IMR-90 (cell line): ENCODE measurements around the gene TINAGL1. TPM values are rescaled to one million over a fixed set of nuclear protein-coding genes. Genes with fewer than 3 reads are reported as not detected.

Experiments
- ATAC-seq: fragments of 200-7000 bp; cut with Tn5 transposase; 2 replicates; pipeline ENCODE4 v1.9.1; 2020; ENCODE audit warnings: low read depth, mild to moderate bottlenecking, moderate library complexity
- BruUV-seq: library from RNA; stranded (reverse); fragments of 400-500 nt; replicated peaks from 2 replicates; lab custom pipeline; 2021; lab: Mats Ljungman, UMichigan
- CTCF ChIA-PET: fragments of 300-600 bp; formaldehyde crosslinking; extraction: SDS; loops from one replicate; lab custom pipeline; 2021; ENCODE audit warnings: antibody characterized with exemption; lab: Yijun Ruan, JAX
- POLR2A ChIA-PET: fragments of 300-600 bp; sonication (Branson Sonifier 250); formaldehyde crosslinking; loops from one replicate; lab custom pipeline; 2022; ENCODE audit warnings: antibody characterized with exemption; ENCODE audit not compliant: unreplicated experiment; lab: Charles Lee
- DNase-seq: peaks from one replicate; pipeline ENCODE4 v3.0.0; 2013
- H2AFZ ChIP-seq: replicated peaks from 2 replicates; pipeline ENCODE3; 2013; ENCODE audit warnings: low read length, mild to moderate bottlenecking; ENCODE audit not compliant: poor library complexity
- H2AK5ac ChIP-seq: 2 replicates; pipeline ENCODE4 v1.6.1; 2013; ENCODE audit warnings: low read depth, low read length, inconsistent platforms
- H2AK9ac ChIP-seq: replicated peaks from 2 replicates; pipeline ENCODE3; 2013; ENCODE audit warnings: mild to moderate bottlenecking, low read depth, low read length, moderate library complexity; ENCODE audit not compliant: poor library complexity
- H2BK120ac ChIP-seq: 2 replicates; pipeline ENCODE4 v1.6.1; 2013; ENCODE audit warnings: low read depth, low read length, inconsistent platforms
- H2BK15ac ChIP-seq: 3 replicates; pipeline ENCODE4 v1.6.1; 2013; ENCODE audit warnings: low read depth, low read length, inconsistent platforms
- H2BK20ac ChIP-seq: 2 replicates; pipeline ENCODE4 v1.6.1; 2013; ENCODE audit warnings: low read depth, mild to moderate bottlenecking, inconsistent platforms, low read length, moderate library complexity
- H2BK5ac ChIP-seq: 2 replicates; pipeline ENCODE4 v1.6.1; 2013; ENCODE audit warnings: mild to moderate bottlenecking, low read depth, low read length, inconsistent platforms; ENCODE audit not compliant: poor library complexity, severe bottlenecking
- H3K14ac ChIP-seq: replicated peaks from 2 replicates; pipeline ENCODE4 v1.6.1; 2013; ENCODE audit warnings: low read depth, low read length, inconsistent platforms
- H3K18ac ChIP-seq: 2 replicates; pipeline ENCODE4 v1.6.1; 2013; ENCODE audit warnings: low read depth, low read length, control low read depth
- H3K23ac ChIP-seq: 2 replicates; pipeline ENCODE4 v1.6.1; 2013; ENCODE audit warnings: low read depth, low read length, inconsistent platforms
- H3K27ac ChIP-seq: 2 replicates; pipeline ENCODE4 v1.5.1; 2013; ENCODE audit warnings: mild to moderate bottlenecking, control low read depth, low read length; ENCODE audit not compliant: insufficient read depth
- H3K27me3 ChIP-seq: 2 replicates; pipeline ENCODE4 v1.6.1; 2013; ENCODE audit warnings: low read length; ENCODE audit not compliant: control insufficient read depth, insufficient read depth
- H3K36me3 ChIP-seq: 2 replicates; pipeline ENCODE4 v1.6.1; 2013; ENCODE audit warnings: low read length, mixed read lengths; ENCODE audit not compliant: control insufficient read depth, insufficient read depth
- H3K4ac ChIP-seq: 2 replicates; pipeline ENCODE4 v1.6.1; 2013; ENCODE audit warnings: low read depth, low read length, inconsistent platforms
- H3K4me1 ChIP-seq: 2 replicates; pipeline ENCODE4 v1.6.1; 2013; ENCODE audit warnings: low read length, mixed read lengths; ENCODE audit not compliant: control insufficient read depth, insufficient read depth
- H3K4me2 ChIP-seq: 2 replicates; pipeline ENCODE4 v1.6.1; 2013; ENCODE audit warnings: low read depth, mild to moderate bottlenecking, control low read depth, low read length, moderate library complexity
- H3K4me3 ChIP-seq: 2 replicates; pipeline ENCODE4 v1.5.1; 2013; ENCODE audit warnings: low read depth, mild to moderate bottlenecking, control low read depth, low read length, moderate library complexity; ENCODE audit not compliant: insufficient read depth
- H3K56ac ChIP-seq: 2 replicates; pipeline ENCODE4 v1.6.1; 2013; ENCODE audit warnings: low read length, inconsistent platforms; ENCODE audit not compliant: insufficient read depth; ENCODE audit errors: extremely low read depth
- H3K79me1 ChIP-seq, 2 experiments: 2 replicates each; pipeline ENCODE4 v1.6.1; 2013; ENCODE audit warnings: low read length in 2 of 2, inconsistent platforms in 1 of 2, low read depth in 1 of 2
- H3K9ac ChIP-seq: 2 replicates; pipeline ENCODE4 v1.6.1; 2013; ENCODE audit warnings: low read depth, low read length, control low read depth
- H3K9me1 ChIP-seq: 2 replicates; pipeline ENCODE4 v1.6.1; 2013; ENCODE audit warnings: low read length, inconsistent platforms; ENCODE audit not compliant: insufficient read depth
- H3K9me3 ChIP-seq: 2 replicates; pipeline ENCODE4 v1.6.1; 2013; ENCODE audit warnings: low read length; ENCODE audit not compliant: control insufficient read depth, insufficient read depth
- H4K20me1 ChIP-seq: 2 replicates; pipeline ENCODE4 v1.6.1; 2013; ENCODE audit warnings: low read length, inconsistent platforms; ENCODE audit not compliant: insufficient read depth
- H4K5ac ChIP-seq: 2 replicates; pipeline ENCODE4 v1.6.1; 2013; ENCODE audit warnings: mild to moderate bottlenecking, low read depth, low read length, control low read depth
- H4K8ac ChIP-seq, 2 experiments: 2 replicates each; pipeline ENCODE4 v1.6.1; 2013; ENCODE audit warnings: low read depth in 2 of 2, low read length in 2 of 2, control low read depth in 1 of 2, inconsistent platforms in 1 of 2
- H4K91ac ChIP-seq: 2 replicates; pipeline ENCODE4 v1.6.1; 2013; ENCODE audit warnings: low read depth, low read length, inconsistent platforms; ENCODE audit not compliant: insufficient read depth
- BHLHE40 ChIP-seq: fragments of 150-350 bp; IDR thresholded peaks from 2 replicates; pipeline ENCODE4 v1.6.1; 2016; ENCODE audit warnings: mild to moderate bottlenecking, low read depth, low read length
- CEBPB ChIP-seq: IDR thresholded peaks from 2 replicates; pipeline ENCODE4 v1.6.1; 2012; ENCODE audit warnings: low read depth, low read length, improper control_type of control experiment
- CHD1 ChIP-seq: IDR thresholded peaks from 2 replicates; pipeline ENCODE4 v1.6.1; 2012; ENCODE audit warnings: low read depth, low read length, improper control_type of control experiment
- CTCF ChIP-seq: conservative IDR thresholded peaks from 2 replicates; pipeline ENCODE4 v1.5.1; 2012; ENCODE audit warnings: mild to moderate bottlenecking, low read depth, low read length, improper control_type of control experiment
- MAZ ChIP-seq: IDR thresholded peaks from 2 replicates; pipeline ENCODE4 v1.6.1; 2012; ENCODE audit warnings: low read depth, mild to moderate bottlenecking, low read length, improper control_type of control experiment, moderate library complexity, borderline replicate concordance
- RAD21 ChIP-seq: IDR thresholded peaks from 2 replicates; pipeline ENCODE4 v1.6.1; 2012; ENCODE audit warnings: low read length, improper control_type of control experiment
- RCOR1 ChIP-seq: IDR thresholded peaks from 2 replicates; pipeline ENCODE4 v1.6.1; 2012; ENCODE audit warnings: mild to moderate bottlenecking, low read length, improper control_type of control experiment; ENCODE audit not compliant: insufficient replicate concordance
- SMC3 ChIP-seq: fragments of 150-350 bp; IDR thresholded peaks from 2 replicates; pipeline ENCODE4 v1.6.1; 2016; ENCODE audit warnings: low read depth, mild to moderate bottlenecking, antibody characterized with exemption, low read length, moderate library complexity
- WGBS, 2 experiments: methylation state at CpG; one replicate each; pipeline versions ENCODE4 v1.1.5 to v1.1.7; 2013; ENCODE audit warnings: missing lambda C conversion rate in 2 of 2; ENCODE audit not compliant: insufficient read length in 1 of 2; ENCODE audit errors: extremely low coverage in 2 of 2; 5-methylcytosine and 5-hydroxymethylcytosine counted together
- dilution Hi-C: fragments of 300-500 bp; cut with HindIII; formaldehyde crosslinking; loops from one replicate; pipeline ENCODE4 v1.14.3; 2018; ENCODE audit warnings: low sequenced_read_pairs; ENCODE audit not compliant: unreplicated experiment
- in situ Hi-C: fragments of 300-500 bp; cut with MboI; formaldehyde crosslinking; loops from 3 replicates; pipeline ENCODE4 v1.14.3; 2019; ENCODE audit warnings: low sequenced_read_pairs, inconsistent platforms, mixed read lengths
- intact Hi-C: fragments of 100-400 bp; cut with micrococcal nuclease; formaldehyde crosslinking; loops from 2 replicates; pipeline ENCODE4 v1.10.0; 2022
- polyA plus RNA-seq, 3 experiments: library from polyadenylated mRNA; depleted of rRNA; stranded (reverse); fragments of >200 nt; gene quantifications; 2 replicates each; pipeline ENCODE4 v1.2.3, GENCODE V29; 2012; ENCODE audit warnings: low replicate concordance in 1 of 3
- total RNA-seq: library from RNA; depleted of rRNA; stranded (reverse); fragments of >200 nt; gene quantifications from 2 replicates; pipeline ENCODE4 v1.2.3, GENCODE V29; 2012
- TF ChIP-seq, protein P1 (sequence below): fragments of 150-350 bp; IDR thresholded peaks from 2 replicates; pipeline ENCODE4 v1.6.1; 2016; ENCODE audit warnings: low read depth, mild to moderate bottlenecking, low read length, moderate library complexity, borderline replicate concordance

The TINAGL1 gene
- total and polyA plus RNA-seq, 2 of the 4 experiments (the other 2 are of a cell fraction): 0.54 to 1.5 TPM

DNA sequence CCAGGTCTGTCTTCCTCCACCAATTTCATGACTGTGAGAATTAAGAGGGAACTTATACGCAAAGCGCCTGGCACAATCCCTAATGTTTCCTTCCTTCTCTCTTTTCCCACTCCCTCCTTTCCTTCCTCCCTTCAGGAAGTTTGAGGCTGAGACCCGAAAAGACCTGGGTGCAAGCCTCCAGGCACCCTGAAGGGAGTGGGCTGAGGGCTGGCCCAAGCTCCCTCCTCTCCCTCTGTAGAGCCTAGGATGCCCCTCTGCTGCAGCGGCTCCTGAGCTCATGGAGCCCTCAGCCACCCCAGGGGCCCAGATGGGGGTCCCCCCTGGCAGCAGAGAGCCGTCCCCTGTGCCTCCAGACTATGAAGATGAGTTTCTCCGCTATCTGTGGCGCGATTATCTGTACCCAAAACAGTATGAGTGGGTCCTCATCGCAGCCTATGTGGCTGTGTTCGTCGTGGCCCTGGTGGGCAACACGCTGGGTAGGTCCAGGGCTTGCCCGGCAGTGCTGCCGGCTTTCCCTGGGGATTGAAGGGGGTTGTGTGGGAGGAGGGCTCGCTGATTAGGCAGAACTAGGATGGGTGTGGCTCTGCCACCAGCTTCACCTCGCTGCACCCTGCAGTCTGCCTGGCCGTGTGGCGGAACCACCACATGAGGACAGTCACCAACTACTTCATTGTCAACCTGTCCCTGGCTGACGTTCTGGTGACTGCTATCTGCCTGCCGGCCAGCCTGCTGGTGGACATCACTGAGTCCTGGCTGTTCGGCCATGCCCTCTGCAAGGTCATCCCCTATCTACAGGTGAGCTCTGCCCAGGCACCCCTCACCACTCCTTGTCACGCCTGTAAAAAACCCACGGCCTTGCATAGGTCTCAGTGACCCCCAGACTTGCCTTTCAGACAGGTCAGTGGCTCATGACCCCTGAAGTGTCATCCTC lies 42.9 kb downstream of the TINAGL1 start:
- Histone ChIP-seq H4K5ac (no peak overlapping the region), H3K14ac (no peak overlapping the region), H3K18ac (no peak overlapping the region), H2AFZ (no peak overlapping the region), H3K23ac (no peak overlapping the region), H2BK120ac (no peak overlapping the region), H3K4me2 (no peak overlapping the region), H3K36me3 (no peaks in the 10 kb centered on the region), H3K27ac (no peak overlapping the region), H3K9me1 (0 out of 2 replicates have a peak, but pooled peaks cover 6% of the 10 kb centered on the region), H3K4me3 (no peak overlapping the region), H4K8ac (no peak overlapping the region), H3K79me1 (no peaks in the 10 kb centered on the region), H3K27me3 (peaks cover 37% of the 10 kb centered on the region), H4K91ac (no peak overlapping the region), H2AK9ac (no peak overlapping the region), H2BK15ac (no peak overlapping the region), H4K20me1 (no peaks in the 10 kb centered on the region), H3K9ac (no peak overlapping the region), H2BK5ac (no peak overlapping the region), H2BK20ac (no peak overlapping the region), H2AK5ac (no peak overlapping the region), H3K9me3 (no peaks in the 10 kb centered on the region), H3K4me1 (no peaks in the 10 kb centered on the region; the same call in 1 of the 2 replicates), H3K56ac (no peak overlapping the region), H3K4ac (no peak overlapping the region)
- CTCF ChIA-PET: interaction anchor here (1.4 to 2.5 kb wide), 4 partner anchors 16 to 70 kb away, joined by 3 to 10 read pairs (median 6); no protein-coding TSS in a partner anchor
- in situ Hi-C loops: loop anchor here (10.0 kb wide), 1 partner anchor 54 kb away; no protein-coding TSS in a partner anchor
- intact Hi-C loops: loop anchor here (1.0 kb wide), 1 partner anchor 55 kb away; no protein-coding TSS in a partner anchor
- DNase-seq: no peak
- no TSS peak for BruUV-seq
- no peak for ATAC-seq
- dilution Hi-C loops: no loop called here
- TF ChIP-seq, protein P1, sequence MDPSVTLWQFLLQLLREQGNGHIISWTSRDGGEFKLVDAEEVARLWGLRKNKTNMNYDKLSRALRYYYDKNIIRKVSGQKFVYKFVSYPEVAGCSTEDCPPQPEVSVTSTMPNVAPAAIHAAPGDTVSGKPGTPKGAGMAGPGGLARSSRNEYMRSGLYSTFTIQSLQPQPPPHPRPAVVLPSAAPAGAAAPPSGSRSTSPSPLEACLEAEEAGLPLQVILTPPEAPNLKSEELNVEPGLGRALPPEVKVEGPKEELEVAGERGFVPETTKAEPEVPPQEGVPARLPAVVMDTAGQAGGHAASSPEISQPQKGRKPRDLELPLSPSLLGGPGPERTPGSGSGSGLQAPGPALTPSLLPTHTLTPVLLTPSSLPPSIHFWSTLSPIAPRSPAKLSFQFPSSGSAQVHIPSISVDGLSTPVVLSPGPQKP: no peak
- TF ChIP-seq CEBPB (no peak), RCOR1 (no peak), CHD1 (no peak), MAZ (no peak), CTCF (no peak), BHLHE40 (no peak), SMC3 (no peak), RAD21 (no peak)
- 71% methylated on average over 11 of the region's 23 CpGs; no CpG with 5 or more reads in 1 of the 2 experiments for WGBS, 2 experiments
- POLR2A ChIA-PET: no interaction called here
